ENCODE results near the gene ETS1.

- TF ChIP-seq SIN3A (IDR thresholded peaks at IDR 0.05; ENCODE audit: borderline replicate concordance, insufficient read depth, low read depth, low read length) (no peak), CTCF (IDR thresholded peaks at IDR 0.05) (no peak), POLR2AphosphoS5 (IDR thresholded peaks at IDR 0.05; ENCODE audit: low read depth, low read length) (no peak), REST (IDR thresholded peaks at IDR 0.05; ENCODE audit: insufficient read depth in 1 of 2, low read depth in 2 of 2, low read length in 1 of 2) (no peak), TCF7L2 (IDR thresholded peaks at IDR 0.05; ENCODE audit: low read depth, low read length) (no peak)
These were observed 91.1 kb downstream of the ETS1 start for GRCh38 chr11:128496249-128496648.
